ENCODE data around the gene CDH22. TPM values are rescaled to one million over a fixed set of nuclear protein-coding genes. Genes with fewer than 3 reads are reported as not detected.

Gene CDH22
- total and polyA plus RNA-seq, 2 experiments from 2014 or later: 0.08 to 0.10 TPM

GRCh38 chr20:46286977-46287376, 21.3 kb downstream of the CDH22 start (continued):
- TF ChIP-seq EZH2phosphoT487 (IDR thresholded peaks at IDR 0.05; ENCODE audit: unreplicated experiment) (no peak), ZNF114 (CRISPR knock-in tag; IDR thresholded peaks at IDR 0.05) (no peak), JUNB (IDR thresholded peaks at IDR 0.05; ENCODE audit: unreplicated experiment) (no peak), ZNF331 (CRISPR knock-in tag; IDR thresholded peaks at IDR 0.05; ENCODE audit: low read depth) (no peak), NANOG (IDR thresholded peaks at IDR 0.05; ENCODE audit: borderline replicate concordance) (no peak), ETS1 (IDR thresholded peaks at IDR 0.05) (no peak), POLR2AphosphoS5 (IDR thresholded peaks at IDR 0.05; ENCODE audit: low read depth) (no peak), CTCF (conservative IDR thresholded peaks at IDR 0.05; ENCODE audit: low read depth in 2 of 2) (no peak)

GRCh38 chr20:46286382-46286781, 21.9 kb downstream of the CDH22 start:
- Histone ChIP-seq H3K79me2 (replicated peaks; ENCODE audit: insufficient read depth) (no peaks in the 10 kb centered on the region), H3F3A (replicated peaks; ENCODE audit: low read depth) (no peaks in the 10 kb centered on the region), H3K4me3 (no peak overlapping the region), H2AFZ (no peak overlapping the region), H3K9me2 (ENCODE audit: insufficient read depth) (no peaks in the 10 kb centered on the region), H3K4me2 (no peak overlapping the region), H3K27me3 (ENCODE audit: insufficient read depth) (no peaks in the 10 kb centered on the region), H4K20me1 (replicated peaks; ENCODE audit: insufficient read depth) (no peaks in the 10 kb centered on the region), H3K4me1 (ENCODE audit: insufficient read depth) (peaks cover 4% of the 10 kb centered on the region), H3K27ac (ENCODE audit: low read depth) (no peak overlapping the region), H3K36me3 (ENCODE audit: insufficient read depth) (no peaks in the 10 kb centered on the region)
- Mint-ChIP-seq H3K36me3 (ENCODE audit: low read depth) (no peaks in the 10 kb centered on the region), H3K27me3 (ENCODE audit: insufficient read depth, low read depth, poor library complexity) (peaks cover 9% of the 10 kb centered on the region), H3K4me1 (peaks cover 20% of the 10 kb centered on the region; the same call in 2 of the 3 replicates), H3K9me3 (no peaks in the 10 kb centered on the region), H3K27ac (no peak overlapping the region), H3K4me3 (no peak overlapping the region)
- no peak for TF ChIP-seq CREB1 (CRISPR knock-in tag; IDR thresholded peaks at IDR 0.05; ENCODE audit: low read depth)
- no peak for TF ChIP-seq ZNF114 (CRISPR knock-in tag; IDR thresholded peaks at IDR 0.05)
- TF ChIP-seq ZNF331 (CRISPR knock-in tag; IDR thresholded peaks at IDR 0.05; ENCODE audit: low read depth): no peak
- TF ChIP-seq STAT1 (IDR thresholded peaks at IDR 0.05; ENCODE audit: unreplicated experiment): no peak
- TF ChIP-seq JUNB (IDR thresholded peaks at IDR 0.05; ENCODE audit: unreplicated experiment): no peak
- TF ChIP-seq CTCF (conservative IDR thresholded peaks at IDR 0.05; ENCODE audit: low read depth in 2 of 2): no peak
- TF ChIP-seq POLR2AphosphoS5 (IDR thresholded peaks at IDR 0.05; ENCODE audit: low read depth): no peak
- TF ChIP-seq EZH2 (IDR thresholded peaks at IDR 0.05; ENCODE audit: low read depth, unreplicated experiment): no peak
- TF ChIP-seq ETS1 (IDR thresholded peaks at IDR 0.05): no peak
- DNase-seq (ENCODE audit: low spot score): no peak
- ATAC-seq: no peak

Data from GM23338 (cell line).